ENCODE results near the gene HCN4.

The HCN4 gene

DNA sequence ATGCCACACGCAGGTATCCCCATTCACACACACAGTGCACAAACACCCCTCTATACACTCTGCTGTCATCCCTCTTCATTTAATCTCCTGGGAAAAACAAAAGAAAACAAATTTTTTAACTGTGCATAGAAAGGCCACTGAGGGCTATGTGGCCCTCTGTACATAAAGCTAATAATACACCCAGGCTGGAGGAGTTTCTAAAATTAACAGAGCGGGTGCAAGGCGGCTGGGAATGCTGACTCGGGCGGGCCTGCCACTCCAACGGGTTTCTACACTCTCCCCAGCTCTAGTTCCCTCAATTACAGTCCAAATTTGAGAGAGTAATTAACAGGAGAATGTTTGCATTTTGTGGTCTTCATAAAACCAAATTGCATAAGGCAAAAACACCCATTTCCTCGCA lies 23.1 kb downstream of the HCN4 start:
- Histone ChIP-seq H3K27ac (no peak overlapping the region), H3K36me3 (ENCODE audit: insufficient read depth, low read length) (no peaks in the 10 kb centered on the region), H3K9ac (ENCODE audit: insufficient read length) (no peak overlapping the region), H3K9me3 (ENCODE audit: low read depth, low read length) (no peaks in the 10 kb centered on the region), H3K4me3 (no peak overlapping the region)
- no peak for DNase-seq (ENCODE audit: low read depth, low spot score)
- no peak for TF ChIP-seq EZH2 (IDR thresholded peaks at IDR 0.05)
- no peak for TF ChIP-seq FOXP2 (optimal IDR thresholded peaks at IDR 0.05; ENCODE audit: control extremely low read depth, extremely low read length, insufficient read depth)
- no peak for TF ChIP-seq POLR2AphosphoS5 (IDR thresholded peaks at IDR 0.05; ENCODE audit: borderline replicate concordance, low read depth, low read length)

DNA sequence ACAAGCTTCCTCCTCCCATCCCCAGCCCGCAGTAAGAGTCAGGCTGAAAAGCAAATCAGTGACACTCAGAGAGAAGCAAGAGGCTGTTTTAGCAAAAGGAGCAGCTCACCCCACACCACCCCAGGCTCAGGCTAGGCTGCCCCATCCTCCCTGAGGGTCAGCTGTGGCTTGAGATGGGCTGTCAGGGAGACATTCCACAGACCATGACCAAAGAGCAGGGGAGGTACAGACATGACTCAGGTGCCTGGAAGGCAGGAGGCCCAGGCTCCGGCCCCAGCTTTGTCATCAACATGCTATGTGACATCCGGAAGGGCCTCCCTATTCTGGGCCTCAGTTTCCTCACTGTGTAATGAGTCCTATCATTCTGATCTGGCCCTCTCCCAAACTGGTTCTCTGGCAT lies 24.7 kb downstream of the HCN4 start:
- Histone ChIP-seq H3K36me3 (ENCODE audit: insufficient read depth, low read length) (no peaks in the 10 kb centered on the region), H3K4me3 (no peak overlapping the region), H3K9ac (ENCODE audit: insufficient read length) (no peak overlapping the region), H3K27ac (no peak overlapping the region), H3K9me3 (ENCODE audit: low read depth, low read length) (no peaks in the 10 kb centered on the region)
- DNase-seq (ENCODE audit: low read depth, low spot score) = no peak
- TF ChIP-seq POLR2AphosphoS5 (IDR thresholded peaks at IDR 0.05; ENCODE audit: borderline replicate concordance, low read depth, low read length) (no peak), FOXP2 (optimal IDR thresholded peaks at IDR 0.05; ENCODE audit: control extremely low read depth, extremely low read length, insufficient read depth) (no peak), EZH2 (IDR thresholded peaks at IDR 0.05) (no peak)

DNA sequence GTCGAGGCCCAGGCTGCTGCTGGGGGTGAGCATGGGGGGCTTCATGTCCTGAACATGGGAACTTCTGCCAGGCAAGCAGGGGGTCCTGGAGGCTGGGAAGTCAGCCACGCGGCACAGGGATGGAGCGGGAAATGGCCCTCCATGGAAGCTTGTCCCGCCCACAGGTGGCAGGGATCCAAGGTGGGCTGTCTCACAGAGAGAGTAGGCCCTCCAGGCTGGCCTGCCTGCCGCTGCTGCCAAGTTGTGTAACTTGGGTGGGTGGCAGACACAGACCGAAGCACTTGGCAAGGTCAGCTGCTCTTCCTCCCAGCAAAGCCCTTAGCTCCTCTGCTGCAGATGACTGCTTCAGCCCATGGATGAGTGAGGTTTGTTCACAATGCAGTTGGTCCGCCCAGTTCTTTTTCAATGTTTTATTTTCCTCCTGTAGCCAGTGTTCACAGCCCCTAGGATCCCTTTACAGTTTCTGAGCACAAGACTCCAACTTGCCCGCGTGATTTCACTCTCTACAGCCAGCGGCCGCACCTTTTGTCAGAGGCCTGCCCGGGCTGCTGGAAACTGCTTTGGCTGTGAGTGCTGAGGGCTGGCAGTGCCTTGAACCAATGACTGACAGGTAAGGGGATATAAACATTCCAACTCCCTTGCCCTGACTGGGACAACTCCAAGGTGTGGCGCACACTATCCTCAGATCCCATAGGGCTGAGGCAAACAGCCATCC lies 26.7 kb downstream of the HCN4 start:
- H3K9me3 ChIP-seq (ENCODE audit: low read depth, low read length) = no peaks in the 10 kb centered on the region
- no peaks in the 10 kb centered on the region for H3K36me3 ChIP-seq (ENCODE audit: insufficient read depth, low read length)
- H3K9ac ChIP-seq (ENCODE audit: insufficient read length) = no peak overlapping the region
- no peak overlapping the region for H3K4me3 ChIP-seq
- no peak for DNase-seq (ENCODE audit: low read depth, low spot score)
- no peak overlapping the region for H3K27ac ChIP-seq
- TF ChIP-seq FOXP2 (optimal IDR thresholded peaks at IDR 0.05; ENCODE audit: control extremely low read depth, extremely low read length, insufficient read depth) = no peak
- TF ChIP-seq EZH2 (IDR thresholded peaks at IDR 0.05) = no peak
- no peak for TF ChIP-seq POLR2AphosphoS5 (IDR thresholded peaks at IDR 0.05; ENCODE audit: borderline replicate concordance, low read depth, low read length)

DNA sequence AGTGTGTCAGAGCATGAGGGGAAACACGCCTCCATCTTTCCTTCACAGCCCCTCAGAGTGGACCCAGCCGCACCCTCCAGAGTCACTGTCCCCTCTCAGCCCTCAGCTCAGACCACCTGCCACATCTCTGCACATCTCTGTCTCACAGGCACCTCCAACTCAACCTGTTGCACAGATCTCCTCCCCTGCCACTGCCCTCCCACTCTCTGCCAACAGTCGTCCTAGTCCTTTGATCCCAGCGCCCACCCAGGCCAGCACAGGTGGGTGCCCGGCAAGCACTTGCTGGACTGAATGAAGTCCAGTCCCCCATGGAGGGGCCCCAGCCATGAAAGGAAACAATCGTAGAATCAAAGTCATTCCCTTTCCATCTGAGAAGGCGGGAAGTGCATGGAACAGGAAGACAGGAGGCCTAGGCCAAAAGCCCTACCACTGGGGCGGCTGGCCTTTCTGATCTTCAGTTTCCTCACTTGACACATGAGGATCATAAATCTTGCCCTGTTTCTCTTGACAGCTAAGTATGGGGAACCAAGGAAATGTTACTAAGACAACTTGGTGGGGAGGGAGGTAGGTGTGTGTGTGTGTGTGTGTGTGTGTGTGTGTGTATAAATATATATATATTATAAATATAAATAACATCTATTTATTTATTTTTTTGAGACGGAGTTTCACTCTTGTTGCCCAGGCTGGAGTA lies 28.1 kb downstream of the HCN4 start:
- H3K9ac ChIP-seq (ENCODE audit: insufficient read length) = no peak overlapping the region

DNA sequence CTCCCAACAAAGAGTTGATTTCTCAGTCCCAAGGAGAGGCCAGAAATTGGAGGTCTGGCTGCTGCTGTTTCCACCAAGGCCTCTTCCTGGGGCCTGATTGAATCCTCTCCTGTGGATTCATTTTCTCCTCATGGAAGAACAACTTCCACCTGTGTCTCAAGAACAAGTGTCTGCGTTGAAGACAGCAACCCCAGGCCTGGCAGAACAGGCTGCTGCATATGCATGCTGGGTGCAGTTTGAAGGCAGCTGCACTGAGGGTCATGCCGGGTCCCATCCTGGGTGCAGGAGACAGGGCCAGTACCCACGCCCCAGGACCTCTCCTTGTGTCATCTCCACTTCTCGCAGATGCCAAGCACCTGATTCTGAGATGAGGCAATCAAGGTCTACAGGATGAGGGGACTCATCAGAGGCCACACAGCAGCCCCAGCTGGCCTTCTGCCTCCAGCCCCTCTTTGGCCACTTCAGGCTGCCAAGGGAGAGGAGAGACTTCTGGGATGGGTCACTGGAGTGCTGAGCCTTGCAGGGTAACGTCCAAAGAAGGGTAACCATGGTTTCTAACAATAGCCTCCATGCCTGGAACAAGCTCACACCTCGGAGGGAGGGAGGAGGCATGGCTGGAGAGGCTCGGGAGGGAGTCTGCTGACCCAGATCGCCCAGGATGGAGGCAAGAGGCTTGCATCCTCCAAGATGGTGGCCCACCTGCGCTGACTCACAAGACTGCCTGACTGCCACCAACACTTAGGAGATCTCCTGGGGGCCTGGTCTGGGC lies 30.0 kb downstream of the HCN4 start:
- no peaks in the 10 kb centered on the region for H3K36me3 ChIP-seq (ENCODE audit: insufficient read depth, low read length)
- H3K4me3 ChIP-seq = no peak overlapping the region
- no peaks in the 10 kb centered on the region for H3K9me3 ChIP-seq (ENCODE audit: low read depth, low read length)
- TF ChIP-seq EZH2 (IDR thresholded peaks at IDR 0.05) = no peak
- no peak for TF ChIP-seq FOXP2 (optimal IDR thresholded peaks at IDR 0.05; ENCODE audit: control extremely low read depth, extremely low read length, insufficient read depth)
- TF ChIP-seq POLR2AphosphoS5 (IDR thresholded peaks at IDR 0.05; ENCODE audit: borderline replicate concordance, low read depth, low read length) = no peak
- DNase-seq (ENCODE audit: low read depth, low spot score) = no peak
- no peak overlapping the region for H3K9ac ChIP-seq (ENCODE audit: insufficient read length)
- H3K27ac ChIP-seq = no peak overlapping the region

More for the DNA sequence above, 28.1 kb downstream of the HCN4 start:
- Histone ChIP-seq H3K27ac (no peak overlapping the region), H3K4me3 (no peak overlapping the region), H3K36me3 (ENCODE audit: insufficient read depth, low read length) (no peaks in the 10 kb centered on the region), H3K9me3 (ENCODE audit: low read depth, low read length) (no peaks in the 10 kb centered on the region)
- DNase-seq (ENCODE audit: low read depth, low spot score) = no peak
- no peak for TF ChIP-seq FOXP2 (optimal IDR thresholded peaks at IDR 0.05; ENCODE audit: control extremely low read depth, extremely low read length, insufficient read depth)
- TF ChIP-seq EZH2 (IDR thresholded peaks at IDR 0.05) = no peak
- TF ChIP-seq POLR2AphosphoS5 (IDR thresholded peaks at IDR 0.05; ENCODE audit: borderline replicate concordance, low read depth, low read length) = no peak

DNA sequence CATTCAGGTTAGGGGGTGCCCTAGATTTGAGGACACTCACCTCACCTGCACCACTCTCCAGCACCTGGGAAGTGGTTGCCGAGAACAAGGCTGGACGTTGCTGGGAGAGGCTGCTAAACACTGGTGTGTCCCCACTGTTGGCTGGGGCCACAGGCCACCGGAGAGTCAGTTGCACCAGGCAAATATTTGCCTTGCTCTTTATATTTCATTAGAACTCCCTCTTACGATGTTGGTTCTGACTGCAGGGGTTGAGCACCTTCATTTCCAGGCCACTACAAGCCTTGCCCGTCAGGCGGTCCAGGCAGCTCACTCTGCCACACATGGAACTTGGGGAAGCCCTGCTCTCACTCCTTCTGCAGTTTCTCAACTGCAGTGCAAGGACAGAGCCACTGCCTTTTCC lies 30.7 kb downstream of the HCN4 start:
- no peak overlapping the region for H3K4me3 ChIP-seq
- H3K9ac ChIP-seq (ENCODE audit: insufficient read length) = no peak overlapping the region
- H3K9me3 ChIP-seq (ENCODE audit: low read depth, low read length) = no peaks in the 10 kb centered on the region
- no peak for DNase-seq (ENCODE audit: low read depth, low spot score)
- H3K27ac ChIP-seq = no peak overlapping the region
- TF ChIP-seq POLR2AphosphoS5 (IDR thresholded peaks at IDR 0.05; ENCODE audit: borderline replicate concordance, low read depth, low read length) (no peak), EZH2 (IDR thresholded peaks at IDR 0.05) (no peak), FOXP2 (optimal IDR thresholded peaks at IDR 0.05; ENCODE audit: control extremely low read depth, extremely low read length, insufficient read depth) (no peak)
- H3K36me3 ChIP-seq (ENCODE audit: insufficient read depth, low read length) = no peaks in the 10 kb centered on the region

DNA sequence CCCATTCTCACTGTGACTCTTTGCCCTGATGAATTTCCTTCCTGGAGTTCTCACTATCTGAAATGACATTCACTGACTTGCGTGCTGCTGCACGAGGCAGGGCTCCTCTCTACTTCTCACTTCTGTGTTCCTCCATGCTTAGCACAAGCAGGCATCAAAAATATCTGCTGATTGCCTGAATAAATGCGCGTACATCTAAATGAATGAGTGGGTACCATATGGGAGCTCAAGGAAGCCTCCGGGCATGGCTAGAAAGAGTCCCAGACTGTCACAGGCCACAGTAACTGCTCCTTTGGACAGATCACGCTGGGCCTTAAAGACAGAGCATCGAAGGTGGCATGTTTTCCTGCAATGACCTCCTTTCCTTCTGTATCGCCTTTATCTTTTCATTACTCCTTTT lies 31.6 kb downstream of the HCN4 start:
- no peak for DNase-seq (ENCODE audit: low read depth, low spot score)
- Histone ChIP-seq H3K9me3 (ENCODE audit: low read depth, low read length) (no peaks in the 10 kb centered on the region), H3K9ac (ENCODE audit: insufficient read length) (no peak overlapping the region), H3K4me3 (no peak overlapping the region), H3K36me3 (ENCODE audit: insufficient read depth, low read length) (no peaks in the 10 kb centered on the region), H3K27ac (no peak overlapping the region)
- TF ChIP-seq EZH2 (IDR thresholded peaks at IDR 0.05) (no peak), FOXP2 (optimal IDR thresholded peaks at IDR 0.05; ENCODE audit: control extremely low read depth, extremely low read length, insufficient read depth) (no peak), POLR2AphosphoS5 (IDR thresholded peaks at IDR 0.05; ENCODE audit: borderline replicate concordance, low read depth, low read length) (no peak)

DNA sequence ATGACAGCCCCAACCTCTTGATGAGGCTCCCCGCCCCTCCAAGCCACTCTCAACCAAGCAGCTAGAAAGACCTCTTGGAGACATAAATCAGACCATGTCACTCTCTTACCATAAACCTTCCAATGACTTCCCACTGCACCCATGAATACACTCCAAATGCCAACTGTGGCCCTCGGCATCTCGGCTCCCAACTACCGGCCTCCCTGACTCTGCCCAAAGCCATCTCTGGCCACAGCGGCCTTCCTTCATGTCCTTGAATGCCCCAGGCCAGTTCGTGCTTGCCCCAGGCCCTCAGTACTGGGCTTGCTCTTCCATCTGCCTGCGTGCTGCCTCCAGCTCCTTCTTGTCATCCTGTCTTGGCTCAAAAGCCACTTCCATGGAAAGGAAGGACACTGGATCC lies 32.0 kb downstream of the HCN4 start:
- TF ChIP-seq EZH2 (IDR thresholded peaks at IDR 0.05) (no peak), FOXP2 (optimal IDR thresholded peaks at IDR 0.05; ENCODE audit: control extremely low read depth, extremely low read length, insufficient read depth) (no peak), POLR2AphosphoS5 (IDR thresholded peaks at IDR 0.05; ENCODE audit: borderline replicate concordance, low read depth, low read length) (no peak)
- Histone ChIP-seq H3K9ac (ENCODE audit: insufficient read length) (no peak overlapping the region), H3K27ac (no peak overlapping the region), H3K9me3 (ENCODE audit: low read depth, low read length) (no peaks in the 10 kb centered on the region), H3K36me3 (ENCODE audit: insufficient read depth, low read length) (no peaks in the 10 kb centered on the region), H3K4me3 (no peak overlapping the region)
- DNase-seq (ENCODE audit: low read depth, low spot score) = no peak
